GM11168 (cell line): ENCODE measurements around the gene OGDH.
"Not testable (repeated sequence)": the region's sequence is repeated elsewhere in the genome, so short reads cannot be mapped to it uniquely, and the experiment has no call there.

Experiments used
- in situ Hi-C: fragments of 300-500 bp; cut with MboI; formaldehyde crosslinking; loops from one replicate; pipeline ENCODE4 v1.12.0; 2022; ENCODE audit warnings: low sequenced_read_pairs; ENCODE audit not compliant: unreplicated experiment

Gene OGDH

DNA sequence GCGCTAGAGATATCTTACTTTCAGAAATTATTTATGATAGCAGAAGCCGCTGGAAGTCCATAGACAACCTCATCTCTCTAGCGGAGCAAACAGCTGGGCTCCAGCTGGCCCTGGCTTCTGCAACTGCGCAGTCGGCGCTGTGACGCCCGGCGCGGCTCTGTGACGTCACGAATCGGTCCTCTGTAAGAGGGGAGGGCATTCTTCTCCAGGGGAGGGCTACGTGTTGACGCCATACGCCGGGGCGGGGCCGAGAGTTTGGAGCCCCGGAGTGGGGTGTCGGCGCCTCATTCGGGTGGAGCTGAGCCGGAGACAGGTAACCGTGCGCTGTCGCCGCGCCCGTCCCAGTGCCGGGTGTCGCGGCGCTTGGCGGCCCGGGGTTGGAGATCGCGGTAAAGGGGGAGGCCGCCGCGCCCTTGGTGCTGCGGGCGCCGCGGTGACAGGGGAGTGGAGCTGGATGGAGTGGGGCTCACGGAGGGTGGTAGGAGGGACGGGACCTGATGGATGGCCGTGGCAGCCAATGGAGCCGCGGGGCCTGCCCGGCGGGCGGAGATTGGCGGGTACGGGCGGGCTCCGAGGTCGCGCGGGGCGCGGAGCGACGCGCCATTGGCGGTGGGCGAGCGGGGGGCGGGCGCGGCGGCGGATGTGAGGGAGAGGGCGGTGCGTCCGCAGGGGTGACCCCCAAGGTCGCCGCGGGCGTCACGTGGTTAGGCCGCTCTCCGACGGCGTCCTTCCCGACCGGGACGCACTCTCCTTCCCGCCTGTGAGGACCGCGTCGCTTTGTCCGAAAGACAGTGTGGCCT lies at the start of gene OGDH:
Gene OGDH (plus strand): TSS at position 287 of the 800 bp plus-strand sequence. CDS start 17,717 bp downstream, outside the sequence.
- in situ Hi-C loops: no loop called here

DNA sequence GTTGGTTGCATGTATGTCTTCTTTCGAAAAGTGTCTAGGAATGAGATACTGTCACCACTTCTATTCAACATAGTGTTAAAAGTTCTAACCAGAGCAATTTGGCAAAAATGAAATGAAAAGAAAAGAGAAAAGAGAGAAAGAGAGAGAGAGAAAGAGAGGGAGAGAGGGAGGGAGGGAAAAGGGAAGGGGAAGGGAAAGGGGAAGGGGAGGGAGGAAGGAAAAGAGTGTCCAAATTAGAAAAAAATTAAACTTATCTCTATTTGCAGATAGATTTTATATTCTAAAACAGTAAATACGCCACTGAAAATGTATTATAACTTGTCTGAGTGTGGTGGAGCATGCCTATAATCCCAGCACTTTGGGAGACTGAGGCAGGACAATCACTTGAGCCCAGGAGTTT lies 48.9 kb upstream of the OGDH start:
- in situ Hi-C loops: no loop called here

DNA sequence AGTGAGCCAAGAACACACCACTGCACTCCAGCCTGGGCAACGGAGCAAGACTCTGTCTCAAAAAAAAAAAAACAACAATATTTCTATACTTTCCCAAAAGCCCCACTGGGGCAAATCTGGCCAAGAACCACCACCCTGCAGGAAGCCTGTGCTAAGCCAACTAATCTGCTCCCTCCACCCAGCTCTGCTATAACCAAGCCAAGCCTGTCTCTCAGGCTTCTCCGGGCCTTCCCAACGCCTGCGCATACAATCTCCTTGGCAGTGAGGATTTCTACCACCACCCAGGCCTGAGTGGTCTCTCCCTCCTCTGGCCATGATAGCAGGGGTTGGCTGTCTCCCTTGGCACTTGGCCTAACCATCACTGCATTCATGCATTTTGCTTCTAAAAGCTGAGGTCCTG lies 46.9 kb upstream of the OGDH start:
- in situ Hi-C loops: no loop called here

DNA sequence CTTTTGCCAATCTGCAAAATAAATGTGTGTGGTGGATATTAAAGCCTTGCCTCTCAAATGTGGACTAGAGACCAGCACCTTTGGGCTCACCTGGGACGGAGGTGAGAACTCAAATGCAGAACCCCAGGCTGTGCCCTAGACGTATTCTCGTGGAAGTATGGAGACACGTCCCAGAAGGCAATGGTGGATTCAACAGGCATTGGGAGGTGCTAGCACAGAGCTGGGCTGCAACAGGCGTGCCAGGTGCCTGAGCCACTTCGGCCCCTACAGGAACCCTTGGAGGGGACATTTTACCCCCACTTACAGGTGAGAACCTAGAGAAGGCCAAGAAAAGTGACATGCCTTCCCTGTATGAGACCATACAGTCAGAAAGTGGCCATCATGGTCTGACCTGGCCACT lies 44.9 kb upstream of the OGDH start:
- in situ Hi-C loops: no loop called here

DNA sequence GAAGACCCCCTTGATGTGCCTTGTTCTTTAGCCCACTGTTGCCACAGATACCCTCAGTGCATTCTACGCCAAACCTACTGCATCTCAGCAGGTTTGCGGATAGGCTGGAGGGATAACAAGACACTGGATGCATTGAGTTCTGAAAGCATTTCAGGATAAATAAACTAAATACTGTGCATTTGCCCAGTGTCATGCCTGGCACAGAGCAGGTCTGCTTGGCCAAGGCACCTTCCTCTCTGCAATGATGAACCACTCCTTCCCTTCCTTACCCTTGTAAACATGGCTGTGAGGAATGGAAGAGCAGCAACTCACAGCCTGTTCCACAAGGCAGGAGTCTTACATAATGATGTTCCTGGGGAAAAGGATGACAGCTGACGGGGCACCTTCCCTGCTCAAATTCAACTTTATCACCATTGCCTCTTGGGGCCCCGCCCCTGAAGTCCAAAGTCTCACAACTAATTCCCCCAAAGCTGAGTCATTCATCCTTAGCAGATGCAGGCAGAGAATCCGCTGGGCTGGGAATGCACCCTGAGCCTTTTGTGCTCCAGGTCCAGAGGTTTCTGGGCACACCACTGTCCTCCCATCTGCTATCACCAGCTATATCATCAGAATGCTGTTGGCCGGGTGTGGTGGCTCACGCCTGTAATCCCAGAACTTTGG lies 44.3 kb upstream of the OGDH start:
- in situ Hi-C loops: no loop called here

DNA sequence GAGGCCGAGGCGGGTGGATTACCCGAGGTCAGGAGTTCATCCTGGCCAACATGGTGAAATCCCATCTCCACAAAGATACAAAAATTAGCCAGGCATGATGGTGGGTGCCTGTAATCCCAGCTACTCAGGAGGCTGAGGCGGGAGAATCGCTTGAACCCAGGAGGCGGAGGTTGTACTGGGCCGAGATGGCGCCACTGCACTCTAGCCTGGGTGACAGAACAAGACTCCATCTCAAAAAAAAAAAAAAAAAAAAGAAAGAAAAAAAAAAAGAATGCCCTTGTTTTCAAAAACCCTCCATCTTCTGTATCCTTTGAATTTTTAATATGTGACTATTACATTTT lies 43.8 kb upstream of the OGDH start:
- in situ Hi-C loops: not testable (repeated sequence)

DNA sequence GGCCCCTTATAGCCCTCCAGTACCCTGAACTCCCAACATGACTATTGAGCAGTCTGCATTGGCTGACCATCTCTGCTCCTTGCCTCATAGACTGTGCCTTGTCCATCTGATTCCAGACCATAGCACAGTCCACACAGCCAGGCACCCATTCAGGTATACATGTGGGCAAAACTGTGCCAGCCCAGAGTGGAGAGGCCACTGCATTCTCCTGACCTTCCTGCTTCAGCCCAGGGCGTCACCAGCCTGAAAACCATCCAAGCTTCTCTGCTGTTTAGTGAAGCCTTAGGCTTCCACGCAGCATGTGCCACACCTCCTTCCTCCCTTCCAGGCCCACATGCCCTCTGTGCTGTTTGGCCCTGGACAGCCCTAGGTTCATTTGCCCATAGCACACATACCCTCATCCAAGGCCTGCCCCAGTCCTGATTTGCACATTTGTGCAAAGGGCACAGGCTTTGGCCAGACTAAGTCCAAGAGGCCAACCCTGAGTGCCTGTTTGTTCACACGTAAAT lies 43.2 kb upstream of the OGDH start:
- in situ Hi-C loops: no loop called here

DNA sequence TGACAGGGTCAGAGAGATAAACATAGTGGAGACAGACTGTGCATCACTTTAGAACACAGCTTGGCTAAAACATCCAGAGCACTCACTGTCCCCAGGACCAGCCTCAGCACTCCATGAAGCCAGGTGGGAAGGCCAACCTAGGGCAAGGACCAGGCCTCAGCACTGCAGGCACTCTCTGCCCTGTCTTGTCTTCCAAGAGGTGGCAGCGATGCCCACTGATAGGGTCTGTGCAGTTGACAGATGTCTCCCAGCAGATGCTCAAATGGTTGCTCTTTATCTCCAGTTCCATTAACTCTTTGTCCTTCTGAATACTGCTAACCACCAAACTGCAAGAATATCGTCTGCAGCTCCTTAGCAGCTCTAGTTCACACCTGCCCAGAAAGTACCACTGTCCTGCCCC lies 41.8 kb upstream of the OGDH start:
- in situ Hi-C loops: no loop called here

DNA sequence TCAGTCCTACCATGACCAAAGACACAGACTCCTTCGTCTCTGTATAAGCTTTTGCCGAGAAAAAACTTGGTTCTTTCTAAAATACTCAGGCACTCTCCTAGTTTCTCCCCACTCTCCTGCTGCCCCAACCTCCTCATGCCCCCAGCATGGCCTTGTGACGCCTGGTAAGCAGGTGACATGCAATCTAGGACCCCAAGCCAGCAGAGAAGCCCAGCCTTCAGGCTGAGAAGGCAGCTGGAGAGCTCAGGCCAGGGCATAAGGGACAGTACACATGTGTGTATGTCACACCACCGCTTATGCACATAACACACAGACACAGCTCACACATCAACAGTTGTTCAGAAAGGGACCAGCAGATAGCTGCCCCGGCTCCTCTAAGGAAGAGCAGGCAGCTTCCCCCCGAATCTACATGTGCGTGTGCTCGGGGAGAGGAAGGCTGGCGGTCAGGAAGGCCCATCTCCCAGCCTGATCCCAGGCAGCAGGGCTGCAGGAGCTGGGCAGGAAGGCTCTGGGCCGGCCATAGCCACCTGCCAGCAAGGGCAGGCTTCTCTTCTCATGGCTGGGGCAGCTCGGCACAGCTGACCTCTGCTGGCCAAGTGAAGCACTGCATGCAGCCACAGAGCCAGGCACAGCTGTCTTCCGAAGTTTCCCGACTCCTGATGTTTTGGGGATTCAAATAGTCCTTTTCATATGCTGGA lies 41.2 kb upstream of the OGDH start:
- in situ Hi-C loops: no loop called here

DNA sequence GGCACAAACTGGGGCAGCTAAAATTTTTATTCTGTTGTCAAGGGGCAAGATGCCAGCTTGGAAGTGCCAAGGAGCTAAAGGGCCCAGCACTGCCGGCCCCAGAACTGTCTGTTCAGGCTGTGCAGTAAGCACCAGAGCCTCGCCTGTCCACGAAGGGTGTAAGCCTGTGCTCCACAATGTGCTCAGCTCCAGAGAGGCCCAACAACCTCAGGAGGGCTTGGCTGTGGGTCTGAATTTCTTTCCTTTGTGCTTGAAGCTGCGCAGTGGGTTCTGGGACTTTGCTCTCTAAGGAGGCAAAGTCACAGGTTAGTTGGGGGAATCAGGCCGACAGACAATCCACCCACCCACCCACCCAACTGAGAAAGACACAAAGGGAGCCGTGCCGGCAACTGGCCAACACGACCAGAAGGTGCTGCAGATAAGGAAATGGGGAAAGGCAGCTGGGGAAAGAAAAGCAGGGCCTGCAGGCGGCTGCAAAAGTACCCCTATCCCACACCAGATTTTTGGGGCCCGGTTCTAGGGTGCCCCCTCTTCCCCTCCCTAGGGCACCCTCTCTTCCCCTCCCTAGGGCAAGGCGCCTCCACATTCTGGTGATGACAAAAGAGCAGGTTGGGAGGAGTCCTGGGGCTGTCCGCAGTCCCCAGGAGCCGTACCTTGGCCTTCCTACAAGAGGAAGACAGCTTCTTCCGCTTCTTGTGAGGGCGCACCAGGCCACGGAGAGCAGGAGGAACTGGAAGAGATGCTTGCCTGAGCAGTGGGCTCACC lies 40.5 kb upstream of the OGDH start:
- in situ Hi-C loops: no loop called here

DNA sequence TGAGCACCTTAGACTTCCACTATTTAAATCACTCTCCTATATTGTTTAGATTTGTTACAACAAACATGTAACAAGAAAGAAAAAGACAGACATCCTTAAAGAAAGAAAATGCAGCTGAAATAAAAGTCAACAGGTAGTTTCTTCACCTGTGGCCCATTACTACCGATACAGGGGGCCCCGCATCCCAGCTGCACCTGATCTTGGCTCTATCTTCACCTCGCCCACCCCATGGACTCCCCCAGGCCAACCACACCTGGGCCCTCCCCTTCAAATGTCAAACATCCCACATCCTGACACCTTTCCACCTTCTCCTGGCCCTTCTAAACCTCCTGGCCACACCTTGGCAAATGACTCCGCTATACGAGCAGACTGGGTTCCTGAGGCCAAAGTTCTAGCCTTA lies 39.7 kb upstream of the OGDH start:
- in situ Hi-C loops: no loop called here

DNA sequence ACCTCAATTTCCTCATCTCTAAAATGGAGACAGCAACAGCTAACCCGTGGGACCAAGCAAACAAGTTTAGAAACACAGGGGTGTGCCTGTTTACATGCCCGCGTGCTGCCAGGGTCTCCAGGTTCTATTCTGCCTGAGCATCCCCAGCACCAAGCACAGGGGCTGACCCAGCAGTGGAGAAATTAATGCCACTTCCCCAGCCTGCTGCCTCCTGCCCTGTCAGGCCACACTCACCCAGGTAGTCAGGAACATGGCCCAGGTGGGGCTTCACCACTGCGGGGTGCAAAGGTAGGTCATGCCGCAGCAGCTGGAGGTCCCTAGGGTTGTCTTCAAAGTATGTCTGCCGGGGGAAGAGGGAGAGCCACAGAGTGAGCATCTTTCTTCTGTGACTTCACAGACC lies 38.5 kb upstream of the OGDH start:
- in situ Hi-C loops: no loop called here

DNA sequence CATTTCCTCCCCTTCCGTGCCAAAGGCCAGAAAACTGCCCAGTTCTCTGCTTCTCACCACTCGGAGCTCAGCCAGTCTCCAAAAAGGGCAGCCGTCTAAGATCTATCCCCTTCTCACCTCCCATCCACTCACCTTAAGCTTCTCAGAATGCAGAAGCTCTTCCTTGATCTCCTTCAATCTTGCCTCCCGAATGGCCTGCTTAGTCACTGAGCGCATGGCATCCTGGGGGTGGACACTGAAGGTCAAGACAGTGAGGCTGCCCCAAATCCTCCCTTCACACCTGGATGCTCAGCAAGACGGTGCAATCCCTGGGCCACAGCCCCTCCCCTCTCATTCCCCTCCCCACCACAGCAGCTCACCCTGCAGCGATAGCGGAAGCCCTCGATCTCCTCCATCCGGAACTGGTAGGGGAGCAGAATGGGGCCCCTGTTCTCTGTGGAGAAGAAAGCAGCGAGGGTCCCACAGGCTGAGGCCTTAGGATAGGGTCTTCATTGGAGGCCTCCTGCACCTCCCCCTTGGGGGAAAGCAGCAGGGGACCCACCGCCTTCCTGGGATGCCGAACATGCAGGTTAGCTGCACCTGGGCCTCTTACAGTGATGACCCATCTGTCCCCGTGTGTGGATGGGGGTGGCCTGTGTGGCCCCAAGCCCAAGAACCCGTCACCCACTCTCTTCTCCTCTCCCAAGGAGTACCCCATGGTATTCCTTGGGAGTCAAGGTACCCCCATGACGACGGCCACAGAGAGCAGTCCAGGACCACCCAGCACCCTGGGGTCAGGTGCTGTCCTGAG lies 37.5 kb upstream of the OGDH start:
- in situ Hi-C loops: no loop called here

DNA sequence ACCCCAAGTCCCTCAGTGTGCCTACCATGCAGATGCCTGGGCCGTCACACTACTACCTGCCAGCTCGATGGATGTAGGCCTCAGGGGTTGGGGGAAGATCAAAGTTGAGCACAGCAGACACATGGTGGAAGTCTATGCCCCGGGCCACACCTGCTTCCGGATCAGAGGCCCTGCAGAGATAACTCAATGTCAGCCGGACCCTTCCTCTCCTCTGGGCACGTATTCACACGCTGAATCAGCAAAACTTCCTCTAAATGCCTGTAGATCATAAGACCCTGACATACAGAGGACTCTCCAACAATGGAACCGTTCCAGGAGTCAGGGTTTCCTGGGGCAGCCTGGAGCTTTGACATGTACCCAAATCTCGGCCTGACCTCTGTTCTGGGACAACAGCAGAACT lies 36.5 kb upstream of the OGDH start:
- in situ Hi-C loops: no loop called here

DNA sequence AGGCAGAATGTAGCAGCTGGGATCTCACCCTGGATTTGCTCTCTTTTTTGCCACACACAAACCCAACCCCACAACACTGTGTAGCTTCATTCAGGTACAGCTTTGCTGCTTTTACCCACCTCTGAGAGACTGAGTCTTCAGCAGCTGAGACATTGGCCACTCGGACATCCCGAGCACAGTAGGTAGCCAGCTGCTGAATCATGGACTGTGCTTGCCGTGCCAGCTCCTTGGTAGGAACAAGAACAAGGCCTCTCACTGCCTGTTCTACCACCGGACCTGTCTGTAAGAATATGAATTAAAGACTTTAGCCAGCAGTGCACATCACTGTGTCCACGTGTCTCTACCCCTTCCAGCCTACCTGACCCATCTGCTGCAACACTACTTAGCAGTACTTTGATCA lies 33.7 kb upstream of the OGDH start:
- in situ Hi-C loops: no loop called here

DNA sequence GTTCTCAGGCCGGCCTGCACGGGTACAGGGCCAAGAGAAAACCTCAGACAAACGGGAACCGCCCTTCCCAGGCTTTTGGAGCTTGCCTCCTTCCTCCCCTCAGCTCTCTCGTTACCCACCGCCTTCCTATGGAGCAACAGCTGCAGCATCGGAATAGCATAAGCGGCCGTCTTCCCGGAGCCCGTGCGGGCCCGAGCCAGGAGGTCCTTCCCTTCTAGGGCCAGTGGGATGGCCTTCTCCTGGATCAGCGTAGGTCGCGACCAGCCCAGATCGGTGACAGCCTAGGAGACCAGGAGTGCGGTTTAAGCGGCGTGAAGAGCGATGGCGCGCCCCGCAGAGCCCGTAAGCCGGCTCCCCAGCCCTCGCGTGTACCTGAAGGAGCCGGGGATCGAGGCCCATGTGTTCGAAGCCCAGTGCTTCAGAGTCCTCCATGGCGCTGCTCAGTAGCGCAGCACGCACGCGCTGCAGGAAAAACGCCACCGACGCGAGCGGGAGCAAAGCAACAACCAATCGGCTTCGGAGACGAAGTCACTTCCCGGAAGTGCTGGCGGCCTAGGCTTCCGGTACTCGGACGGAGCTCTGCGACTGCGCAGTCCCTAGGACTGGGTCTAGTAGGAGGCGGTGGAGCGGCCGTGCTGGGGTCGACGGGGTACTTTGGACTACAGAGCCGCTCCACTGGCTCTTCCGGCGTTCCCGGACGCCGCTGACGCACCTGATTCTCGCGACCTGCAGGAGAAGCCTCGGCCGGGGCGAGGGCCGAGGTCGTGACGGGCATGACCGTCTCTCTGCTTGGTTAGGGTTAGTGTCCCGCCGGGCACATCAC lies 32.8 kb upstream of the OGDH start, which contains the start of gene DDX56:
Gene DDX56 (minus strand): TSS at position 445 of the 823 bp plus-strand sequence. CDS start 13 bp downstream, at position 432.
- in situ Hi-C loops: no loop called here

DNA sequence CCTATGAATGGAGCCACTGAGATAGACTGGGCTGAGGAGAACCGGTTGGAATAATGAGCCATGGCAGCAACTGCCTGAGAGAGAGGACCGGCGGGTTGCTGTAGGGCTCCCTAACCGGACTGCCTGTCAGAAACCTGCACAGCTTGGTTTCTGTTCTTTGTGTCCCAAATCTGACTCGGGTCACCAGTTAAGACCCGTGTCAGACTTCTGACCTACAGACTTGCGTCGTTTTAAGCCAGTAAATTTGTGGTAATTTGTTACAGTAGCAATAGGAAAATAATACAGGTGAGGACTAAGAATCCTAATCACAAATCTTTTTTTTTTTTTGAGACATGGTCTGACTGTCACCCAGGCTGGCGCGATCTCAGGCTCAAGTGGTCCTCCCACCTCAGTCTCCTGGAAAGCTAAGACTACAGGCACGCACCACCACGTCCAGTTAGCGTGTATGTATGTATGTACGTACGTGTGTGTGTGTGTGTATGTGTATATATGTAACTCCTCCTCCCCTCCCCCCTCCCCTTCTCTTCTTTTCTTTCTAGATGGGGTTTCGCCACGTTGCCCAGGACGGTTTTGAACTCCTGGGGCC lies 32.0 kb upstream of the OGDH start:
- in situ Hi-C loops: no loop called here

DNA sequence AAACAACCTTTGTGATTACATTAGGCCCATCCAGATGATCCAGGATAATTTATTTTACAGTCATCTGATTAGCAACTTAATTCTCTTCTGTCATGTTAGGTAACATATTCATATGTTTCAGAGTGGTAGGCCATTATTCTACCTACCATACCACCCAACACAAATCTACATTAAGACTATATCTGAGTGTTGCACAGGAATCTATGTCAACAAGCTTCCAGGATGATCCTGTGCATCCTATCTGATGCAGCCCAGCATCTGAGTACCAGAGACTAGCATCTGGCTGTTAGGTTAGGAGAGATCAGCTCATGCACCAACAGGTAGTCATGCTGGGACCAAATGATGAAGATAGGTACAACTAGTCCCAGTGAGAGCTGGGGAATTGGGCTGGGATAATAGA lies 31.4 kb upstream of the OGDH start:
- in situ Hi-C loops: loop anchor here (25.0 kb wide), 4 partner anchors 187 to 562 kb away; partner anchors contain the start of gene H2AZ2
